ENCODE data around the gene PHAF1. TPM values are rescaled to one million over a fixed set of nuclear protein-coding genes. Genes with fewer than 3 reads are reported as not detected.
A peak's percentile ranks its signal among the peaks of the same experiment; 100 is the strongest.

The PHAF1 gene
- total and polyA plus RNA-seq, 2 experiments from 2014 or later = 15.2 to 24.4 TPM

- Histone ChIP-seq H3K9me3 (ENCODE audit: low read depth) (no peaks in the 10 kb centered on the region), H3K79me2 (ENCODE audit: insufficient read depth) (peaks cover 39% of the 10 kb centered on the region), H3K36me3 (ENCODE audit: low read depth) (peaks cover 20% of the 10 kb centered on the region; the same call in 1 of the 2 replicates), H3F3A (ENCODE audit: insufficient read depth) (peaks cover 10% of the 10 kb centered on the region; the same call in 1 of the 2 replicates), H3K4me1 (ENCODE audit: insufficient read depth) (peaks cover 11% of the 10 kb centered on the region), H3K27ac (no peak overlapping the region; the same call in 1 of the 2 replicates), H3K4me3 (peak overlapping the region; percentile 84), H3K9ac (peak overlapping the region; percentile 90), H4K20me1 (ENCODE audit: insufficient read depth) (no peaks in the 10 kb centered on the region), H3K4me2 (ENCODE audit: unreplicated experiment) (peak overlapping the region; percentile 89), H3K9me2 (ENCODE audit: insufficient read depth) (no peaks in the 10 kb centered on the region), H2AFZ (no peak overlapping the region), H3K27me3 (replicated peaks; ENCODE audit: insufficient read depth) (no peaks in the 10 kb centered on the region)
- no peak for DNase-seq
- TF ChIP-seq EZH2phosphoT487 (IDR thresholded peaks at IDR 0.05; ENCODE audit: insufficient read depth, low read depth) = no peak
- TF ChIP-seq EZH2 (IDR thresholded peaks at IDR 0.05; ENCODE audit: insufficient read depth, poor library complexity, severe bottlenecking) = no peak
- WGBS, 2 experiments (ENCODE audit: low coverage in 1 of 2, low lambda C conversion rate in 2 of 2, missing lambda C conversion rate in 2 of 2) = 34 to 38% methylated on average over 15 to 17 of the region's 17 CpGs
- in situ Hi-C loops (cut with MboI) = no loop called here
Observed at GRCh38 chr16:67192781-67193361, 83.1 kb downstream of the PHAF1 start.

GRCh38 chr16:67193536-67193935, 83.8 kb downstream of the PHAF1 start:
- H4K20me1 ChIP-seq (ENCODE audit: insufficient read depth) = no peaks in the 10 kb centered on the region
- peaks cover 10% of the 10 kb centered on the region; the same call in 1 of the 2 replicates for H3F3A ChIP-seq (ENCODE audit: insufficient read depth)
- peaks cover 21% of the 10 kb centered on the region; the same call in 1 of the 2 replicates for H3K36me3 ChIP-seq (ENCODE audit: low read depth)
- no peak for TF ChIP-seq EZH2 (IDR thresholded peaks at IDR 0.05; ENCODE audit: insufficient read depth, poor library complexity, severe bottlenecking)
- TF ChIP-seq EZH2phosphoT487 (IDR thresholded peaks at IDR 0.05; ENCODE audit: insufficient read depth, low read depth) = no peak
- H3K9me2 ChIP-seq (ENCODE audit: insufficient read depth) = no peaks in the 10 kb centered on the region
- no peak for DNase-seq
- H3K79me2 ChIP-seq (ENCODE audit: insufficient read depth) = peaks cover 39% of the 10 kb centered on the region
- H3K4me3 ChIP-seq = peak overlapping the region; percentile 84
- H3K27me3 ChIP-seq (replicated peaks; ENCODE audit: insufficient read depth) = no peaks in the 10 kb centered on the region
- H3K4me1 ChIP-seq (ENCODE audit: insufficient read depth) = peaks cover 11% of the 10 kb centered on the region
- H3K27ac ChIP-seq = no peak overlapping the region
- no peaks in the 10 kb centered on the region for H3K9me3 ChIP-seq (ENCODE audit: low read depth)
- H3K4me2 ChIP-seq (ENCODE audit: unreplicated experiment) = peak overlapping the region; percentile 89
- peak overlapping the region; percentile 90 for H3K9ac ChIP-seq
- in situ Hi-C loops (cut with MboI) = no loop called here
- H2AFZ ChIP-seq = no peak overlapping the region

- no peaks in the 10 kb centered on the region for H3K9me3 ChIP-seq (ENCODE audit: low read depth)
- peaks cover 21% of the 10 kb centered on the region; the same call in 1 of the 2 replicates for H3K36me3 ChIP-seq (ENCODE audit: low read depth)
- peaks cover 10% of the 10 kb centered on the region; the same call in 1 of the 2 replicates for H3F3A ChIP-seq (ENCODE audit: insufficient read depth)
- no peak overlapping the region for H3K4me3 ChIP-seq
- H3K27ac ChIP-seq = no peak overlapping the region
- no peak overlapping the region for H3K4me2 ChIP-seq (ENCODE audit: unreplicated experiment)
- peaks cover 11% of the 10 kb centered on the region for H3K4me1 ChIP-seq (ENCODE audit: insufficient read depth)
- 92 to 93% methylated on average over 6 of the region's 6 CpGs for WGBS, 2 experiments (ENCODE audit: low coverage in 1 of 2, low lambda C conversion rate in 2 of 2, missing lambda C conversion rate in 2 of 2)
- no peaks in the 10 kb centered on the region for H4K20me1 ChIP-seq (ENCODE audit: insufficient read depth)
- H3K27me3 ChIP-seq (replicated peaks; ENCODE audit: insufficient read depth) = no peaks in the 10 kb centered on the region
- DNase-seq = no peak
- peak overlapping the region; percentile 90 for H3K9ac ChIP-seq
- no peaks in the 10 kb centered on the region for H3K9me2 ChIP-seq (ENCODE audit: insufficient read depth)
- in situ Hi-C loops (cut with MboI) = no loop called here
- peaks cover 39% of the 10 kb centered on the region for H3K79me2 ChIP-seq (ENCODE audit: insufficient read depth)
- no peak overlapping the region for H2AFZ ChIP-seq
- TF ChIP-seq EZH2 (IDR thresholded peaks at IDR 0.05; ENCODE audit: insufficient read depth, poor library complexity, severe bottlenecking) (no peak), EZH2phosphoT487 (IDR thresholded peaks at IDR 0.05; ENCODE audit: insufficient read depth, low read depth) (no peak)
Observed at GRCh38 chr16:67194260-67194659, 84.5 kb downstream of the PHAF1 start.

GRCh38 chr16:67195676-67196075, 85.9 kb downstream of the PHAF1 start:
- no peaks in the 10 kb centered on the region for H3K9me3 ChIP-seq (ENCODE audit: low read depth)
- no peak overlapping the region for H3K4me3 ChIP-seq
- no peak overlapping the region for H2AFZ ChIP-seq
- H3K9me2 ChIP-seq (ENCODE audit: insufficient read depth) = no peaks in the 10 kb centered on the region
- H3F3A ChIP-seq (ENCODE audit: insufficient read depth) = peaks cover 10% of the 10 kb centered on the region; the same call in 1 of the 2 replicates
- no peaks in the 10 kb centered on the region for H4K20me1 ChIP-seq (ENCODE audit: insufficient read depth)
- no peak overlapping the region for H3K27ac ChIP-seq
- WGBS, 2 experiments (ENCODE audit: low coverage in 1 of 2, low lambda C conversion rate in 2 of 2, missing lambda C conversion rate in 2 of 2) = 83 to 91% methylated on average over 5 of the region's 5 CpGs
- H3K9ac ChIP-seq = no peak overlapping the region
- H3K36me3 ChIP-seq (ENCODE audit: low read depth) = peaks cover 21% of the 10 kb centered on the region; the same call in 1 of the 2 replicates
- in situ Hi-C loops (cut with MboI) = no loop called here
- no peak overlapping the region for H3K4me2 ChIP-seq (ENCODE audit: unreplicated experiment)
- H3K27me3 ChIP-seq (replicated peaks; ENCODE audit: insufficient read depth) = no peaks in the 10 kb centered on the region
- TF ChIP-seq EZH2 (IDR thresholded peaks at IDR 0.05; ENCODE audit: insufficient read depth, poor library complexity, severe bottlenecking) = no peak
- no peak for TF ChIP-seq EZH2phosphoT487 (IDR thresholded peaks at IDR 0.05; ENCODE audit: insufficient read depth, low read depth)
- H3K4me1 ChIP-seq (ENCODE audit: insufficient read depth) = peaks cover 11% of the 10 kb centered on the region
- peaks cover 39% of the 10 kb centered on the region for H3K79me2 ChIP-seq (ENCODE audit: insufficient read depth)
- no peak for DNase-seq

All from GM23248 (cell line).